Type B pancreatic cell (in vitro differentiated cells): ENCODE measurements around the gene MED15. TPM values are rescaled to one million over a fixed set of nuclear protein-coding genes. Genes with fewer than 3 reads are reported as not detected.

Experiments
- DNase-seq: peaks from one replicate; pipeline ENCODE4 v3.0.0; 2021; ENCODE audit warnings: mixed read lengths; ENCODE audit not compliant: unreplicated experiment; ENCODE audit errors: extremely low spot score
- H3K27ac Mint-ChIP-seq: 2 replicates; pipeline ENCODE4 v1.8.0; 2021; ENCODE audit warnings: mild to moderate bottlenecking, mixed read lengths
- H3K27me3 Mint-ChIP-seq: 2 replicates; pipeline ENCODE4 v1.8.0; 2021; ENCODE audit warnings: mixed read lengths
- H3K36me3 Mint-ChIP-seq: 2 replicates; pipeline ENCODE4 v1.8.0; 2021; ENCODE audit warnings: mixed read lengths
- H3K4me1 Mint-ChIP-seq: one replicate; pipeline ENCODE4 v1.8.0; 2021; ENCODE audit warnings: mixed read lengths; ENCODE audit not compliant: unreplicated experiment
- H3K4me3 Mint-ChIP-seq: 2 replicates; pipeline ENCODE4 v1.8.0; 2021; ENCODE audit warnings: mild to moderate bottlenecking, mixed read lengths
- H3K9me3 Mint-ChIP-seq: 2 replicates; pipeline ENCODE4 v1.8.0; 2021; ENCODE audit warnings: mixed read lengths
- CTCF ChIP-seq: fragments of 200-600 bp; sonication (generic); conservative IDR thresholded peaks from 2 replicates; pipeline ENCODE4 v1.5.0; 2021; ENCODE audit warnings: antibody characterized with exemption, mild to moderate bottlenecking
- total RNA-seq: library from RNA; stranded (reverse); gene quantifications from 2 replicates; pipeline ENCODE4 v1.2.1, GENCODE V29; 2021; ENCODE audit warnings: low replicate concordance

The MED15 gene
- total RNA-seq, 1 donor from 2014 or later = 90.8 TPM

- Mint-ChIP-seq H3K27me3 (no peaks in the 10 kb centered on the region), H3K27ac (peak overlapping the region; percentile 98), H3K4me3 (peak overlapping the region; percentile 97), H3K36me3 (peaks cover 4% of the 10 kb centered on the region), H3K9me3 (no peaks in the 10 kb centered on the region), H3K4me1 (peaks cover 45% of the 10 kb centered on the region)
- TF ChIP-seq CTCF = no peak
- no peak for DNase-seq
These were observed 1.4 kb downstream of the MED15 start for GRCh38 chr22:20508815-20509271.

- no peak for DNase-seq
- H3K9me3 Mint-ChIP-seq = no peaks in the 10 kb centered on the region
- peak overlapping the region; percentile 97 for H3K4me3 Mint-ChIP-seq
- no peak for TF ChIP-seq CTCF
- peak overlapping the region; percentile 98 for H3K27ac Mint-ChIP-seq
- H3K27me3 Mint-ChIP-seq = no peaks in the 10 kb centered on the region
- H3K36me3 Mint-ChIP-seq = peaks cover 10% of the 10 kb centered on the region
- peaks cover 47% of the 10 kb centered on the region for H3K4me1 Mint-ChIP-seq
These were observed 2.1 kb downstream of the MED15 start for GRCh38 chr22:20509344-20510047.

- Mint-ChIP-seq H3K36me3 (peaks cover 15% of the 10 kb centered on the region), H3K27me3 (no peaks in the 10 kb centered on the region), H3K27ac (peak overlapping the region; percentile 98), H3K9me3 (no peaks in the 10 kb centered on the region), H3K4me3 (peak overlapping the region; percentile 97), H3K4me1 (peaks cover 52% of the 10 kb centered on the region)
- TF ChIP-seq CTCF = no peak
- DNase-seq = no peak
These were observed 3.6 kb downstream of the MED15 start for GRCh38 chr22:20510811-20511577.

GRCh38 chr22:20511578-20512229, 4.3 kb downstream of the MED15 start:
- peak overlapping the region; percentile 49 for H3K27ac Mint-ChIP-seq
- no peaks in the 10 kb centered on the region for H3K9me3 Mint-ChIP-seq
- H3K4me3 Mint-ChIP-seq = peak overlapping the region; percentile 50
- H3K4me1 Mint-ChIP-seq = peaks cover 52% of the 10 kb centered on the region
- peaks cover 15% of the 10 kb centered on the region for H3K36me3 Mint-ChIP-seq
- no peaks in the 10 kb centered on the region for H3K27me3 Mint-ChIP-seq
- no peak for TF ChIP-seq CTCF
- DNase-seq = no peak

- H3K27me3 Mint-ChIP-seq = no peaks in the 10 kb centered on the region
- peaks cover 15% of the 10 kb centered on the region for H3K36me3 Mint-ChIP-seq
- no peaks in the 10 kb centered on the region for H3K9me3 Mint-ChIP-seq
- H3K4me3 Mint-ChIP-seq = peak overlapping the region; percentile 72
- TF ChIP-seq CTCF = no peak
- peaks cover 43% of the 10 kb centered on the region for H3K4me1 Mint-ChIP-seq
- H3K27ac Mint-ChIP-seq = peak overlapping the region; percentile 97
- DNase-seq = no peak
These were observed 7.4 kb downstream of the MED15 start for GRCh38 chr22:20514658-20515406.
